Lower lobe of right lung (tissue), 2 donors: ENCODE measurements around the gene S100A16. TPM values are rescaled to one million over a fixed set of nuclear protein-coding genes. Genes with fewer than 3 reads are reported as not detected.
A peak's percentile ranks its signal among the peaks of the same experiment; 100 is the strongest.

Experiments used
- ATAC-seq, 2 donors: fragments of 200-7000 bp; cut with Tn5 transposase; one replicate each; pipeline ENCODE4 v1.9.1; 2020 to 2022; ENCODE audit warnings: mild to moderate bottlenecking in 2 of 2, moderate library complexity in 2 of 2
- DNase-seq: peaks from one replicate; pipeline ENCODE4 v3.0.0-alpha.2; 2020
- H3K27ac ChIP-seq: fragments of 200-600 bp; one replicate; pipeline ENCODE4 v1.8.0; 2022
- H3K27me3 ChIP-seq: fragments of 200-600 bp; one replicate; pipeline ENCODE4 v1.8.0; 2022; ENCODE audit warnings: low read depth
- H3K36me3 ChIP-seq: fragments of 200-600 bp; one replicate; pipeline ENCODE4 v1.8.0; 2022; ENCODE audit warnings: mild to moderate bottlenecking
- H3K4me1 ChIP-seq: fragments of 200-600 bp; one replicate; pipeline ENCODE4 v1.8.0; 2022
- H3K4me3 ChIP-seq: fragments of 200-600 bp; one replicate; pipeline ENCODE4 v1.8.0; 2022; ENCODE audit warnings: mild to moderate bottlenecking
- H3K9me3 ChIP-seq: fragments of 200-600 bp; one replicate; pipeline ENCODE4 v1.8.0; 2022
- intact Hi-C: fragments of 100-400 bp; cut with DNase I; formaldehyde crosslinking; loops from one replicate; pipeline ENCODE4 v1.11.0; 2022
- total RNA-seq: library from RNA; stranded (reverse); fragmentation: NEBNext Ultra II Directional; extraction: Animal tissue kit (Norgen Biotek cat#: 25700); gene quantifications from one replicate; pipeline ENCODE4 v1.2.1, GENCODE V29; 2021
- TF ChIP-seq, protein P1 (sequence below): fragments of 200-600 bp; IDR thresholded peaks from one replicate; pipeline ENCODE4 v1.8.0; 2022; ENCODE audit warnings: antibody characterized with exemption, mild to moderate bottlenecking
- donor health status: DM: no; HTN: yes; CAD: no; lungs with severe emphysema.

S100A16 gene
- total RNA-seq, 1 donor from 2014 or later, result 52.3 TPM

DNA sequence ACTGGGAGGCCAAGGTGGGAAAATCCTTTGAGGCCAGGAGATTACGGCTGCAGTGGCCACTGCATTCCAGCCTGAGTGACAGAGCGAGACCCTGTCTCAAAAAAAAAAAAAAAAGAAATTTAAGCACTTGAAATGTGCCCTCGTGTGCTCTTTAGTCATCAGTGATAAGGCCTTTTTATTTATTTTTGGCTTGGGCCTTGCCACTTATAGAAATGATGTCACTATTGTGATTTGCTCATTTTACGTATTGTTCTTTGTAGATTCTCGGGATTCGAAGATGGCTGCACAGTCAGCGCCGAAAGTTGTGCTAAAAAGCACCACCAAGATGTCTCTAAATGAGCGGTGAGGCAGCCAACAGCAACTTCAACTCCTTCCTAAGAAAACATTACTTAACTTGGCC lies 23.4 kb upstream of the S100A16 start:
- no peak for ATAC-seq
- Histone ChIP-seq H3K36me3 (peaks cover 60% of the 10 kb centered on the region), H3K4me3 (no peak overlapping the region), H3K27me3 (no peaks in the 10 kb centered on the region), H3K4me1 (peaks cover 41% of the 10 kb centered on the region), H3K9me3 (no peaks in the 10 kb centered on the region), H3K27ac (no peak overlapping the region)
- no peak for DNase-seq
- TF ChIP-seq, protein P1, sequence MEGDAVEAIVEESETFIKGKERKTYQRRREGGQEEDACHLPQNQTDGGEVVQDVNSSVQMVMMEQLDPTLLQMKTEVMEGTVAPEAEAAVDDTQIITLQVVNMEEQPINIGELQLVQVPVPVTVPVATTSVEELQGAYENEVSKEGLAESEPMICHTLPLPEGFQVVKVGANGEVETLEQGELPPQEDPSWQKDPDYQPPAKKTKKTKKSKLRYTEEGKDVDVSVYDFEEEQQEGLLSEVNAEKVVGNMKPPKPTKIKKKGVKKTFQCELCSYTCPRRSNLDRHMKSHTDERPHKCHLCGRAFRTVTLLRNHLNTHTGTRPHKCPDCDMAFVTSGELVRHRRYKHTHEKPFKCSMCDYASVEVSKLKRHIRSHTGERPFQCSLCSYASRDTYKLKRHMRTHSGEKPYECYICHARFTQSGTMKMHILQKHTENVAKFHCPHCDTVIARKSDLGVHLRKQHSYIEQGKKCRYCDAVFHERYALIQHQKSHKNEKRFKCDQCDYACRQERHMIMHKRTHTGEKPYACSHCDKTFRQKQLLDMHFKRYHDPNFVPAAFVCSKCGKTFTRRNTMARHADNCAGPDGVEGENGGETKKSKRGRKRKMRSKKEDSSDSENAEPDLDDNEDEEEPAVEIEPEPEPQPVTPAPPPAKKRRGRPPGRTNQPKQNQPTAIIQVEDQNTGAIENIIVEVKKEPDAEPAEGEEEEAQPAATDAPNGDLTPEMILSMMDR, result no peak
- intact Hi-C loops, result no loop called here

DNA sequence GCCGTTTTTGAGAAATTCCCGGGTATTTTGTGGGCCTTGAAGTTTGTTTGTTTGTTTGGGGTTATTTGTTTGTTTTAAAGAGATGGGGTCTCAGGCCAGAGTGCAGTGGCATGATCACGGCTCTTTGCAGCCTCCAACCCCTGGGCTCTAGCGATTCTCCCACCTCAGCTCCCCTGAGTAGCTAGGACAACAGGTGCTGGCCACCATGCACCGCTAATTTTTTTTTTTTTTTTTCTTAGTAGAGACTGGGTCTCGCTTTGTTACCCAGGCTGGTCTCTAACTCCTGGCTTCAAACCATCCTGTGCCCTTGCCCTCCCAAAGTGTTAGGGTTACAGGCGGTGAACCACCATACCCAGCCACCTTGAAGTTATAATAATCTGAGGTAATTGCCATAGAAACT lies 22.9 kb upstream of the S100A16 start:
- ATAC-seq, result no peak
- H3K27me3 ChIP-seq, result no peaks in the 10 kb centered on the region
- peaks cover 44% of the 10 kb centered on the region for H3K4me1 ChIP-seq
- H3K27ac ChIP-seq, result no peak overlapping the region
- TF ChIP-seq, protein P1, result no peak
- intact Hi-C loops, result no loop called here
- no peak for DNase-seq
- H3K36me3 ChIP-seq, result peaks cover 55% of the 10 kb centered on the region
- H3K9me3 ChIP-seq, result no peaks in the 10 kb centered on the region
- H3K4me3 ChIP-seq, result peak overlapping the region; percentile 60

DNA sequence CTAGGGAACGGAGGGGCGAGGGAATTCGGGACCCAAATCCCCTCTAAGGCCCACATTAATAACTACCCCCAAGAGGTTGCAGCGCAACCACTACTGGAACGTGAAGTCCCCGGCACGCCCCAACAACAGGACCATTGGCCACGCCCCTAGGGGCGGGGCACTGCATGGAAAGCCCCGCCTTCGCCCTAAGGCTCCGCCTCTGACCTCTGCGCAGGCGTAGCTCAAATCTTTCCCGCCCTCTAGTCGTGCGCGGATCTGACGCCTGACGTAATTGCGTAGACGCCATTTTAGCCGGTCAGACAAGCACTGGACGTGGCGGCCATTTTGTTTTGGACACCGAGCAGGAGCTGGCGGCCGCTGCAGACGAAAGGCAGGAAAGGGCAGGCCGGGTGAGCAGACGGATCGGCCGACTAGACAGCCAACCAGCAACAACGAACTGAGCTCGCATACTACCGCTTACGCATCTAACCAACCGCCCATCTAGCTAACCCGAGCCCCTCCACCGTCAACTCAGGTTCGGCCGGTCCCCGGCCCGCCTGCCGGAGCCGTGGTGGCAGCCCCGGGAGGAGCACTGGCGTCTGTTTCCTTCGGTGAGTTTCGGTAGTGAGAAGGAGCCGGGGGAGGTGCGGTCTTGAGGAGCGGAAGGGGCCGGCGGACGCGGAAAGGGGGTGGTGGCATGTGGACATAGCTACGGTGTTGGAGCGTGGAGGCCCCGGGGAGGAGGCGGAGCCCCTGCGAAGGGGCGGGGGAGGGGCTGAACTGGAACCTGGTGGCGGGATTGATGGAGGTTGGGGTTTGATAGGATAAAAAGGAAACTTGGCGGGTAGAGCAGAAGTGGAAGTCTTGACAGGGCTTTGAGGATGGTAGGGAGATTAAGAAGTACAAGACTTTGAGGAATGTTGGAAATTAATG lies 21.1 kb upstream of the S100A16 start, which contains the start of gene CHTOP:
CHTOP (plus strand) TSS at position 313 of the 912 bp plus-strand sequence. CDS start 2,523 bp downstream, outside the sequence.
- peak; percentile 97 to 99 for ATAC-seq
- peak; percentile 98 for DNase-seq
- H3K4me3 ChIP-seq, result peak within 1 kb of the TSS; percentile 60
- H3K27ac ChIP-seq, result peak within 1 kb of the TSS; percentile 99
- H3K4me1 ChIP-seq, result peaks cover 57% of the 10 kb centered on the region
- TF ChIP-seq, protein P1, result no peak
- intact Hi-C loops, result no loop called here
- peaks cover 37% of the 10 kb centered on the region for H3K36me3 ChIP-seq
- H3K27me3 ChIP-seq, result no peaks in the 10 kb centered on the region
- H3K9me3 ChIP-seq, result no peaks in the 10 kb centered on the region

DNA sequence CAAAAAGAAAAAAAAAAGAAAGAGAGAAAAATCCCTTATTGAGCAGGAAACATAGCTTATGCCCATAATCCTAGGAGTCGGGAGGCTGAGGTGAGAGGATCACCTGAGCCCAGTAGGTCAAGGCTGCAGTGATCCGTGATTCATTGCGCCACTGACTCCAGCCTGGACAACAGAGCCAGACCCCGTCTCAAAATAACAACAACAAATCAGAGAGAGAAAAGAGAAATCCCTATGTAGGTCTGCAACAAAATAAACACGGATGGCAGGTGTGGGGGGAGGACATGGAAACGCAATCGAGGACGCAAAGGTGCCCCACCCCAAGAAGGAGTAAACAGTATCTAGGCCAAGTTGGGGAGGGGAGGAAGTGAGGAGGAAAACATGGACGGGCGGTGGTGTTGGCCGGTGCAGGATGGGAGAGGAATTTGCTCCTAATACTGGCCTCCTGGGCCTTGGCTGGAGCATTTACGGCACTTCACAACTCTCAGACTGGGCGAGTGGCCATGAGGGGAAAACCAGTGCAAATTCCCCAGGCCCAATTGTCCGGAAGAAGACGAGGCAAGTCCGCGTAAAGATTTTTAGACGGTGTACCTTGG lies 20.3 kb upstream of the S100A16 start:
- TF ChIP-seq, protein P1, result no peak
- Histone ChIP-seq H3K4me1 (peaks cover 57% of the 10 kb centered on the region), H3K36me3 (peaks cover 29% of the 10 kb centered on the region), H3K27ac (peak overlapping the region; percentile 99), H3K9me3 (no peaks in the 10 kb centered on the region), H3K27me3 (no peaks in the 10 kb centered on the region), H3K4me3 (peak overlapping the region; percentile 60)
- DNase-seq (peak; percentile 67), ATAC-seq (peak; percentile 58 to 68)
- intact Hi-C loops, result no loop called here

DNA sequence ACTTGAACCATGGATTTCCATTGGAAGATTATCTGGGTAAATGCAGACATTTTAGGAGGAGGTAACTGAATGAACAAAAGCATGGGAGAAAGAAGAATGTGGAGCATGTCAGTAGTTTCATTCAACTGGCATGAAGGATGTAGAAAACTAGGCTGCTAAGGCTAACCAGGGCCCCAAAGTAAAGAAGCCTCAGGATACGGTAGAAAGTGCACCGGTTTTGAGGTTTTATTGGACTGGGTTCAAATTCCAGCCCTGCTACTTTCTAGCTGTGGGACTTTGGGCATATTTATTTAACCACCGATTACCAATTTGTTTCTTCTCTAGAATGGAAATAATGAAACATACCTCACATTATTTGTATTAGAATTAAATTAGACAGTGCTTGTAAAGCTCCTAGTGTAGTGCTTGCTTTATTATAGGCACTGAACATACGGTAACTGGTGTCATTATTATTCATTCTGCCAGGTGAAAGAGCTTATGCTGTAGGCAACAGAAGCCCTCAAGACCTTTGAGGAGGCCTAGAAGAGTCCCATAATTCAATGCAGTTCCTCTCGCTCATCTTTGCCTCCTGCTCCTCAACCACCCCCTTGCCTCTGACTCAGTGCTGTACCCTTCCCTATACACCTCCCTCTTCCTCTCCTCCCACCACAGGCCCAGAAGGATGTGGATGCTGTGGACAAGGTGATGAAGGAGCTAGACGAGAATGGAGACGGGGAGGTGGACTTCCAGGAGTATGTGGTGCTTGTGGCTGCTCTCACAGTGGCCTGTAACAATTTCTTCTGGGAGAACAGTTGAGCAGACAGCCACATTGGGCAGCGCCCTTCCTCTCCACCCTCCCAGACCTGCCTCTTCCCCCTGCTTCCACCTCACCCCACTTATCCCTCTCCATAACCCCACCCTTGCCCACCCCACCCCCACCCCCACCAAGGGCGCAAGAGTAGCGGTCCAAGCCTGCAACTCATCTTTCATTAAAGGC lies 18.4 kb upstream of the S100A16 start:
- intact Hi-C loops, result no loop called here
- Histone ChIP-seq H3K9me3 (no peaks in the 10 kb centered on the region), H3K36me3 (peaks cover 10% of the 10 kb centered on the region), H3K4me1 (peaks cover 59% of the 10 kb centered on the region), H3K27me3 (no peaks in the 10 kb centered on the region), H3K27ac (no peak overlapping the region), H3K4me3 (no peak overlapping the region)
- DNase-seq (no peak), ATAC-seq (no peak)
- TF ChIP-seq, protein P1, result no peak
